ENCODE results near the gene FMN2.

Gene FMN2

DNA sequence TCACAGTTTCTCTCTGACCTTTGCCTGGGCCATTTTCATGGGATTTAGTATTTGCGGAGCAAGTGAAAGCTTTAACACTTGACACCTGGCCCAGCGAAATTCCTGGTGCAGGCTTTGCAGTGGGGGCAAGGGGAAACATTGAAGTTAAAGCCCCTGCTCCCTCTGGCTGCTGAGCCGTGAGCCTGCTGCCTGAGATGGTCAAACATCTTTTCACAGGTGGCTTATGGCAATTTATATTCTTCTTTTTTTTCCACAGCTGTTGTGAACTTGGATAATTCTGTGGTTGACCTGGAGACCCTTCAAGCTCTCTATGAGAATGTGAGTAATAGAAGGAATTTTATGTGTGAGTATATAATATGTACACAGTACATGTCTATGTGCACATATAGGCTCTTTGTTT, 202.9 kb downstream of the FMN2 start:
- TF ChIP-seq, protein P1, sequence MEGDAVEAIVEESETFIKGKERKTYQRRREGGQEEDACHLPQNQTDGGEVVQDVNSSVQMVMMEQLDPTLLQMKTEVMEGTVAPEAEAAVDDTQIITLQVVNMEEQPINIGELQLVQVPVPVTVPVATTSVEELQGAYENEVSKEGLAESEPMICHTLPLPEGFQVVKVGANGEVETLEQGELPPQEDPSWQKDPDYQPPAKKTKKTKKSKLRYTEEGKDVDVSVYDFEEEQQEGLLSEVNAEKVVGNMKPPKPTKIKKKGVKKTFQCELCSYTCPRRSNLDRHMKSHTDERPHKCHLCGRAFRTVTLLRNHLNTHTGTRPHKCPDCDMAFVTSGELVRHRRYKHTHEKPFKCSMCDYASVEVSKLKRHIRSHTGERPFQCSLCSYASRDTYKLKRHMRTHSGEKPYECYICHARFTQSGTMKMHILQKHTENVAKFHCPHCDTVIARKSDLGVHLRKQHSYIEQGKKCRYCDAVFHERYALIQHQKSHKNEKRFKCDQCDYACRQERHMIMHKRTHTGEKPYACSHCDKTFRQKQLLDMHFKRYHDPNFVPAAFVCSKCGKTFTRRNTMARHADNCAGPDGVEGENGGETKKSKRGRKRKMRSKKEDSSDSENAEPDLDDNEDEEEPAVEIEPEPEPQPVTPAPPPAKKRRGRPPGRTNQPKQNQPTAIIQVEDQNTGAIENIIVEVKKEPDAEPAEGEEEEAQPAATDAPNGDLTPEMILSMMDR (IDR thresholded peaks at IDR 0.05; ENCODE audit: insufficient read depth, low read depth, low read length, missing control alignments): no peak
- no peak overlapping the region for H3K4me3 ChIP-seq (ENCODE audit: low read length)
- DNase-seq (ENCODE audit: low read depth): no peak

DNA sequence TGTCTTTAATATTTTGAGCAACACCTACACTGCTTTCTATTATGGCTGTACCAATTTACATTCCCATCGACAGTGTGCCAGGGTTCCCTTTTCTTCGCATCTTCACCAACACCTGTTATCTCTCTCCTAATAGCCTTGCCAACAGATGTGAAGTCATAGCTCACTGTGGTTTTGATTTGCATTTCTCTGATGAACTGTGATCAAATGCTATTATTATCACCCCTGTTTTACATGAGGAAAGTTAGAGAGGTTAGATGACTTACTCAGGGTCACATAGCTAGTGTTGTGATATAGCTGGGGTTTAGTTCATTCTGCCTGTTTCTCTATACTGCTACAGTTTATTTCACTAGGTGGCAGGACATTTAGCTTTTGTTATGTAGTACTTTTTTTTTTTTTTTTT, 204.1 kb downstream of the FMN2 start:
- H3K4me3 ChIP-seq (ENCODE audit: low read length): no peak overlapping the region
- DNase-seq (ENCODE audit: low read depth): no peak
- TF ChIP-seq, protein P1 (IDR thresholded peaks at IDR 0.05; ENCODE audit: insufficient read depth, low read depth, low read length, missing control alignments): no peak

DNA sequence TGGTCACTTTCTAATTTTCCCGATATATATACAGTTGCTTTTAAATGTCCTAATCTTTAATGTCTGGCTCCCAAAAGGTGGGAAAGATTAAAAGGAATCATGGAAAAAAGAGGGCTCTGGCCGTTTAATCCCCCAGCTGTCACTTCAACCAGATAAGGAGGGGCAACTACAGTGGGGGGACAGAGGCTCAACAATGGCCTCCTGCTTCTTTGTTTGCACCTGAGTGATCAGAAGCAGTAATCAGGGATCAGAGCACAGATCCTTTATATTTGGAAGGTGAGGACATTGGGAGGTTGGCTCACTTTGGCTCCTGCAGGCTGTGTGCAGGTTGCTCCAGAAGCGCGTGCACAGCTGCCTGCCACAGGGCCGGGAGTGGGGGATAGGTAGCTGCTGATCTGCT, 212.8 kb downstream of the FMN2 start:
- no peak for DNase-seq (ENCODE audit: low read depth)
- TF ChIP-seq, protein P1 (IDR thresholded peaks at IDR 0.05; ENCODE audit: insufficient read depth, low read depth, low read length, missing control alignments): no peak
- H3K4me3 ChIP-seq (ENCODE audit: low read length): no peak overlapping the region

DNA sequence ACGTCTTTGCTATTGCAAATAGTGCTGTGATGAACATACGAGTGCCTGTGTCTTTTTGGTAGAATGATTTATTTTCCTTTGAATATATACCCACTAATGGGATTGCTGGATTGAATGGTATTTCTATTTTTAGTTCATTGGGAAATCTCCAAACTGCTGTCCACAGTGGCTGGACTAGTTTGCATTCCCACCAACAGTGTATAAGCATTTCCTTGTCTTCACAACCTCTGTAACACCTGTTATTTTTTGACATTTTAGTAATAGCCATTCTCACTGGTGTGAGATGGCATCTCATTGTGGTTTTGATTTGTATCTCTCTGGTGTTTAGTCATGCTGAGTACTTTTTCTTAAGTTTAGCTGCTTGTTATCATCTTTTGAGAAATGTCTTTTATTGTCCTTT, 215.0 kb downstream of the FMN2 start:
- TF ChIP-seq, protein P1 (IDR thresholded peaks at IDR 0.05; ENCODE audit: insufficient read depth, low read depth, low read length, missing control alignments): no peak
- no peak for DNase-seq (ENCODE audit: low read depth)
- H3K4me3 ChIP-seq (ENCODE audit: low read length): no peak overlapping the region

DNA sequence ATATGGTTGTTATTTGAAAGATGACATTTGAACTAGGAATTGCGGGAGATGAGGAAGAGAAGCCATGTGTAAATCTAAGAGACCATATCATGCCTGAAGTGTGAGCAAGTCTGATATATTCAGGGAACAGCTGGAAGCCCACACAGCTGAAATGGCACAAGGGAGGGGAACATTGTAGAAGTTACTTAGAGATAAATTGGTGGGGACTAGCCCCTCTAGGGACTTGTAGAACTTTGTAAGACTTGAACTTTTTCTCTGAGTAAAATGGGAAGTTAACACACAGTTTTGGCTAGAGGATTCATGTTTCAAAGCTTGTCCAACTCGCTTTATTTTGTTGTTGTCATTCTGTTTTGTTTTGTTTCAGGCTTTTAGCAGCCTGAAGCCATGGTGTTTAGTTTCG, 216.4 kb downstream of the FMN2 start:
- TF ChIP-seq, protein P1 (IDR thresholded peaks at IDR 0.05; ENCODE audit: insufficient read depth, low read depth, low read length, missing control alignments): no peak
- DNase-seq (ENCODE audit: low read depth): no peak
- no peak overlapping the region for H3K4me3 ChIP-seq (ENCODE audit: low read length)

DNA sequence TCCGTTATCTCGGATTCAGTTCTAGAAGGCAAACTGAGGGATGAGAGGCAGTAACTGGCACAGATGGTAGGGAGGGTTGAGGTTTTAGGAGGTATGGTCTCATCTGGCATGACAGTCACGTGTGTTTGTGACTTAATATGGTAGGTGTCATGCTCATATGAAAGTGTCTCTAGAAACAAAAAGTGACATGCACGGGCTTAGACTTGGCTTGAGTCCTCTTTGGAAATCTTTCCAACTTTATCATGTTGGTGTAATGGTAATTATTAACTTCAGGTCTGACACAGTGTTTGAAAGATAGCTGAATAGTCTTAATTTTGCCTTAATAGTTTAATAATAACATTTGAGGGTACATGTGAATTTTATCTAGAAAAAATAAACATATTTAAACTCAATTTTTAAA, 218.1 kb downstream of the FMN2 start:
- TF ChIP-seq, protein P1 (IDR thresholded peaks at IDR 0.05; ENCODE audit: insufficient read depth, low read depth, low read length, missing control alignments): no peak
- no peak overlapping the region for H3K4me3 ChIP-seq (ENCODE audit: low read length)
- no peak for DNase-seq (ENCODE audit: low read depth)

DNA sequence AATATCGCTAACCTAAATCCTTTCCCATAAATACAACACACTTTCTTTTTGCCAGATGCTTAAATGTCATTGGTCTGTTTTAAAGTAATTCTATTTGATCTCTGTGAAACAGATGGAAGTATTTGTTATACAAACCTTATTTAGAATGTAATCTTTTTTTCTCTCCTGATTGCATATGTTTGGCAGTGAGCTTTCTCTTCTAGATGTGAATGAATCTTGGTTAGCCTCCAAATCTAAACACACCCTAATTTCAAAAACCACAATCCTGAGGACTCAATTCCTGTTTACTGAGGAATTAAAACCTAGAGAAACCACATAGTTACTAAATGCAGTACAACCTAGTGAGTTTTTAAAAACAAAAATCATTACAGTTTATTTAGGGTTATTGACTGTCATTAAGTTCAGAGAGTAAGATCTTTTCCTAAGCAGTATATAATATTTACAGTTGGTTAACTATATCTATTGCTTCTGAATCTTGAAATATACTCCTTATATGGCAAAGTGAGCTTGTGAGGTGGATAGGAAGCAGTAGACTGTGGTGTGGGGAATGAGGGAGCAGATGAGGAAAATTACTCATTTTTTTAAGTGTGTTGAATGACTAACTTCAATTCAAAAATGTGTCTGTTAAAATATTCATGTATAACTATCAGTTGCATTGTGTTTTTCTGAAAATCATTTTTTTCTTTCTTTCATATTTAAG, 218.7 kb downstream of the FMN2 start:
- TF ChIP-seq, protein P1 (IDR thresholded peaks at IDR 0.05; ENCODE audit: insufficient read depth, low read depth, low read length, missing control alignments): no peak
- H3K4me3 ChIP-seq (ENCODE audit: low read length): no peak overlapping the region
- peak; percentile 33 for DNase-seq (ENCODE audit: low read depth)
